Muscle layer of duodenum (tissue), 2 donors: ENCODE data around the gene KAZN.
"Not testable (repeated sequence)": the region's sequence is repeated elsewhere in the genome, so short reads cannot be mapped to it uniquely, and the experiment has no call there.

Experiments used
- H3K27ac ChIP-seq: one replicate; pipeline ENCODE4 v1.7.0; 2013; ENCODE audit warnings: mild to moderate bottlenecking, low read length
- H3K27me3 ChIP-seq: one replicate; pipeline ENCODE4 v1.7.0; 2013; ENCODE audit warnings: low read depth, mild to moderate bottlenecking, control low read depth, low read length
- H3K36me3 ChIP-seq, 2 donors: one replicate each; pipeline ENCODE4 v1.7.0; 2013; ENCODE audit warnings: low read length in 2 of 2, control low read depth in 1 of 2, mild to moderate bottlenecking in 1 of 2; ENCODE audit not compliant: insufficient read depth in 2 of 2, control insufficient read depth in 1 of 2
- H3K4me1 ChIP-seq, 2 donors: one replicate each; pipeline ENCODE4 v1.7.0; 2013; ENCODE audit warnings: low read length in 2 of 2, mild to moderate bottlenecking in 2 of 2, control low read depth in 1 of 2, moderate library complexity in 1 of 2; ENCODE audit not compliant: insufficient read depth in 2 of 2, control insufficient read depth in 1 of 2
- H3K4me3 ChIP-seq, 2 donors: one replicate each; pipeline ENCODE4 v1.7.0; 2013; ENCODE audit warnings: low read length in 2 of 2, low read depth in 1 of 2, mild to moderate bottlenecking in 1 of 2
- H3K9me3 ChIP-seq, 2 donors: one replicate each; pipeline ENCODE4 v1.7.0; 2013; ENCODE audit warnings: low read length in 2 of 2, control low read depth in 1 of 2, mild to moderate bottlenecking in 1 of 2; ENCODE audit not compliant: control insufficient read depth in 1 of 2
- donor health status: healthy.

Gene KAZN

DNA sequence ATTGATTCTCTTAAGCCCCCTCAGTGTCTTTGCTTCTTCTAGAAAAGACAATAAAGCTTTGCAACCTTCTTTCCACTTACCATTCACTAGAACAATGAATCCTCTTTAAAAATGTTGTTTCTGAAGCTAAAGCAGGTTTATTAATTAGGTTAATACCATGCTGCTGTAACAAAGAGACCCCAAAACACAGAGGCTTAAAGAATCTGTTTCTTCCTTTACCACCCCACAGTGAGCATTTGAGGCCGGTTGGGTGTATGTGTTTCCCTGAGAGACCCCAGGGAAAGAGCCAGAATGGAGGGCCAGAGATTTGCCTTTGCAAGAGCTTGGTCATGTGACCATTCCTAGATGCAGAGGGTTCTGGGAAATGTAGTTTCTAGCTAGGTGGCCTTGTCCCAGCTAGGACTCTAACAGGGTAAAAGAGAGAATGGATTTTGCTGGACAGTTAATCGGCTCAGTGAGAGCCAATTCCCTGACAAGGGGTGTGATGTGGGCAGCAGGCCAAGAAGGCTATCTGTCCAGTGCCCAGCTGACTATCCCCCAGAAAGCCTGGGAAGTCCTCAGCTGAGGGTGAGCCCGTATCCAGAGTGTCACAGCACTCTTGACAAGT is 363.3 kb downstream of the KAZN start:
- H3K9me3 ChIP-seq, result peaks cover 0 to 3% of the 10 kb centered on the region in 2 donors
- peaks cover 12 to 25% of the 10 kb centered on the region in 2 donors for H3K36me3 ChIP-seq
- H3K27ac ChIP-seq, result no peak overlapping the region
- H3K27me3 ChIP-seq, result no peaks in the 10 kb centered on the region
- H3K4me1 ChIP-seq, result no peaks in the 10 kb centered on the region
- no peak overlapping the region for H3K4me3 ChIP-seq

DNA sequence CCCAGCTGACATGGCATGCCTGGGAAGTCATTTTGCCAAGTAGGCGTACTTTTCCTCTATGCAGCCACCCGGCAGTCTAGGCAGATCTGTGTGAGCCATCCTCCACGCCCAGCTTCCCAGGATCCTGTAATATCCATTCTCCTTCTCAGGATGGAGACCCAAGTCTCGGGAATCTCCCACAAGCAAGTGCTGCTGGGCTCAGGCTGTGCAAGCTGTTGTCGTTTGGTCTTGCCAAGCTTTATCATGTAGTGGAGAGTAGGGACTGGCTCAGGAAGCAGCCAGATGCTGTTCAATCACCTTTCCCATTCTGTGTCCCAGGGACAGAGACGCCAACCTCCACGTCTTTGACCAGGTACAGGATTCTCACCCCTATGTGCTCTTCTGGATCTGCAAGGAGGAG is 363.9 kb downstream of the KAZN start:
- no peak overlapping the region for H3K27ac ChIP-seq
- H3K27me3 ChIP-seq, result no peaks in the 10 kb centered on the region
- no peak overlapping the region for H3K4me3 ChIP-seq
- no peaks in the 10 kb centered on the region for H3K4me1 ChIP-seq
- peaks cover 3 to 4% of the 10 kb centered on the region in 2 donors for H3K9me3 ChIP-seq
- H3K36me3 ChIP-seq, result peaks cover 12 to 28% of the 10 kb centered on the region in 2 donors

DNA sequence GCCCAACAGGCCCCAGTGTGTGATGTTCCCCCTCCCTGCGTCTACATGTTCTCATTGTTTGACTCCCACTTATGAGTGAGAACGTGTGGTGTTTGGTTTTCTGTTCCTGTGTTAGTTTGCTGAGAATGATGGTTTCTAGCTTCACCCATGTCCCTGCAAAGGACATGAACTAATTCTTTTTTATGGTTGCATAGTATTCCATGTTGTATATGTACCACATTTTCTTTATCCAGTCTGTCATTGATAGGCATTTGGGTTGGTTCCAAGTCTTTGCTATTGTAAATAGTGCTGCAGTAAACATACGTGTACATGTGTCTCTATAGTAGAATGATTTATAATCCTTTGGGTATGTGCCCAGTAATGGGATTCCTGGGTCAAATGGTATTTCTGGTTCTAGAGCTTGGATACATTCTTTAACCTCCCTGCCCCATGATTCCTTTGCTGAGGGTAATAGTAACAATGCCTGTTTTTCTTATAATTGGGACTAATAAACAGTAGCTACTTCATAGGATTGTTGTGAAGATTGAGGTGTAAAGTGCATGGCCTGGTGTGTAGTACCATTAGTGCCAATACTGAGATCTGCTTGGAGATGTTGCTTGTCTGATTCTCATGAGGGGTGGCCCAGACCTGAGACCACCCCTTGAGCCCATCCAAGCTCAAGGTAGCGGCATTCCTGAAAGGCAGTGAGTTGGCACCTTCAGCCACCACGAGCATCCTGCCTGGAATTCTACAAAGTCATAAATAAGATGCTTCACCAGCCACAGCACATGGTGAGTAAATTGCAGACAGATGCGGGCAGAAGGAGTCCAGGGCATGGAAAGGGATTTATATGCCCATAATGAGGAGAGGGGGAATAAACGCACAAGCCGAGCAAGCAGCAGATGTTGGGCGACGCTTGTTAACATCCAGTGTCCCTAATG is 365.6 kb downstream of the KAZN start:
- H3K4me1 ChIP-seq, result not testable (repeated sequence)

DNA sequence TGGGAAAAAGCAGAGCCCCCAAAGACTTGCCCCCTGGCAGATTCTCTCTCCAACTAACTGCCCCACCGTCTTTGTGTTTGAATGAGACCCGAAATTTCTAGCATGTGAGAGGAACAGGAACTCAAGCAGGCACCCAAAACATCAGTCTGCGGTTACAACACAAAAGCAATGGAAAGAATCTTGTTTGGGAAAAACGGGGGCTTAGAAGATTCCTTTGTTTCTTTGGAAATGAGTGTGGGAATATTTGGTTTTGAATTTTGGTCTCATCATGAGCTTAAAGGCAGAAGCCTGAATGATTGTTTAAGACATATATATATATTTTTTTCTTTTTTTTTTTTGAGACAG is 366.2 kb downstream of the KAZN start:
- H3K36me3 ChIP-seq, result peaks cover 12 to 31% of the 10 kb centered on the region in 2 donors
- peaks cover 0 to 14% of the 10 kb centered on the region in 2 donors for H3K4me1 ChIP-seq
- peaks cover 3 to 4% of the 10 kb centered on the region in 2 donors for H3K9me3 ChIP-seq
- no peaks in the 10 kb centered on the region for H3K27me3 ChIP-seq
- no peak overlapping the region for H3K4me3 ChIP-seq
- no peak overlapping the region for H3K27ac ChIP-seq

More for the DNA sequence above, 365.6 kb downstream of the KAZN start:
- not testable (repeated sequence) for H3K9me3 ChIP-seq, H3K4me3 ChIP-seq, H3K27me3 ChIP-seq, H3K27ac ChIP-seq
- peaks cover 12 to 31% of the 10 kb centered on the region in 2 donors for H3K36me3 ChIP-seq

DNA sequence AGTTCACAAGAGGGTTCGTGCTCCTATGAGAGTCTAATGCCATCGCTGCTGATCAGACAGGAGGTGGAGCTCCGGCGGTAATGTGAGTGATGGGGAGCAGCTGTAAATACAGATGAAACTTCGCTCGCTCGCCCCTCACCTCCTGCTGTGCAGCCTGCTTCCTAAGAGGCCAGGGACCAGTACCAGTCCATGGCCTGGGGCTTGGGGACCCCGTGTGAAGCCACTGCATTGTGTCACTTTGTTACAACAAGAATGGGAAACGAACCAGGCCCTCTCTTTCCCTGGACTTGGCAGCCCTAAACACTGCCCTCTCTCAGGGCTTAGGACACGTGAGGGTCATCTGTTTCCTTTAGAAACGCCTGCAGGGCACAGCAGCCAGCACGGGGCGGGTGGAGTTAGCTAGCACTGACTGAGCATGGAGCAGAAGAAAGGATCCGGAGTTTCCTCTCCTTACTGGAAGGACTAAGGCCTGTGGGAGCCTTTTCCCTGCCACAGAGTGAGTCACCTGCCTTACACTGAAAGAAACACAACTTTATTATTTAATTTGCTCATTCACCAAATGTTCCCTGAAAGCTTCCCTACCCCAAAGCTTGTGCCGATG is 369.9 kb downstream of the KAZN start:
- no peaks in the 10 kb centered on the region for H3K27me3 ChIP-seq
- no peak overlapping the region for H3K27ac ChIP-seq
- peaks cover 0 to 4% of the 10 kb centered on the region in 2 donors for H3K9me3 ChIP-seq
- H3K36me3 ChIP-seq, result peaks cover 0 to 6% of the 10 kb centered on the region in 2 donors
- H3K4me1 ChIP-seq, result peaks cover 0 to 24% of the 10 kb centered on the region in 2 donors
- H3K4me3 ChIP-seq, result no peak overlapping the region

GRCh38 chr1:14969006-14969405 is 370.5 kb downstream of the KAZN start:
- H3K4me1 ChIP-seq, result peaks cover 0 to 24% of the 10 kb centered on the region in 2 donors
- no peak overlapping the region for H3K27ac ChIP-seq
- no peak overlapping the region for H3K4me3 ChIP-seq
- peaks cover 4 to 7% of the 10 kb centered on the region in 2 donors for H3K9me3 ChIP-seq
- H3K27me3 ChIP-seq, result no peaks in the 10 kb centered on the region
- H3K36me3 ChIP-seq, result peaks cover 0 to 6% of the 10 kb centered on the region in 2 donors

DNA sequence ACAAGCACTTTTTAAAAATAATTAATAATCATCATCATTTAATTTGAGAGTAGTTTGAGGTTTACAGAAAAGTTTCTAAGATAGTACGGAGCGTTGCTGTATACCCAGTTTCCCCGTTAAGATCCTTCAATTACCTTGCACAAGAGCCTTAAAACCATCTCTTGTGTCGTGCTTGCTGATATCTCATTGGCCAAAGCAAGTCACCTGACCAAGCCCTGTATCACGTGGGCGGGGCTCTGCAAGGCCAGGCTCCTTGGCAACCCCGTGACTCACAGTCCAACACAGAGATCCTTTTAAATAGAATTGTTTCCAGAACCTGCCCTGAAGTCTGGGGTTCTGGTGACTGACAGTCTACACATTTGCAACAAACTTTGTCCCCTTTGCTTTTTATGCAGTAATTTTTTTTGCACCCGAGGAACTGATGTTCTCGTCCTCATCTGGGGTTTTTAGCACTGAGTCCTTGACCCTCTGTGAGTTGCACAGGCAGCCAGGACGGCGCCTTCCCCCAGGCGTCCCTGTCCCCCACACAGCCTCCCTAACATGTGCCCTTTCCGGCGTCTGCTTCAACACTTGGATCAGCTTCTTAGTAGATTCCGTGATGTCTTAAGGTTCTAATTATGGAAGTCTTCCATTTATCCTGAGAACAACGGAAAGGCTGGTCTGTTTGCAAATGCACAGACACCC is 371.8 kb downstream of the KAZN start:
- H3K27ac ChIP-seq, result peak overlapping the region; percentile 25
- H3K9me3 ChIP-seq, result peaks cover 5 to 7% of the 10 kb centered on the region in 2 donors
- peak overlapping the region in 1 of 2 donors; percentile 25 for H3K4me3 ChIP-seq
- peaks cover 0 to 6% of the 10 kb centered on the region in 2 donors for H3K36me3 ChIP-seq
- H3K27me3 ChIP-seq, result no peaks in the 10 kb centered on the region
- peaks cover 0 to 24% of the 10 kb centered on the region in 2 donors for H3K4me1 ChIP-seq

DNA sequence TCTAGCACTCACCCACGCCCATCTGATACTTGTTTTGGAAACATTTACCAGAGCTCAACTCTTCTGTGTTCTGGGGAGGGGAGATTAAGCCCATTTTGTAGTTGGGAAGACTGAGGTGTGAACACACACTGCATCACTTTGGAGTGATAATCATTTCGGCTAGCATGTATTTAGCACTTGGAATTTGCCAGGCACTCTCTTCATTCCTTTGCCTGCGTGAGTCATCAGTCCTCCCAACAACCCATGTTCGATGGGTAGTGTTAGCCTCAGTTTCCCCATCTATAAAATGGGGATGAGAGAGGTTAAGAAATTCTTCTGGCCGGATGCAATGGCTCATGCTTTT is 372.3 kb downstream of the KAZN start:
- Histone ChIP-seq H3K36me3 (peaks cover 0 to 6% of the 10 kb centered on the region in 2 donors), H3K4me1 (peaks cover 0 to 24% of the 10 kb centered on the region in 2 donors), H3K27me3 (no peaks in the 10 kb centered on the region), H3K4me3 (peak overlapping the region in 1 of 2 donors; percentile 25), H3K9me3 (peaks cover 5 to 7% of the 10 kb centered on the region in 2 donors), H3K27ac (peak overlapping the region; percentile 25)

GRCh38 chr1:14971221-14971620 is 372.7 kb downstream of the KAZN start:
- Histone ChIP-seq H3K4me3 (peak overlapping the region in 1 of 2 donors; percentile 16), H3K27ac (no peak overlapping the region), H3K36me3 (peaks cover 0 to 6% of the 10 kb centered on the region in 2 donors), H3K9me3 (peaks cover 5 to 7% of the 10 kb centered on the region in 2 donors), H3K27me3 (no peaks in the 10 kb centered on the region), H3K4me1 (peaks cover 0 to 24% of the 10 kb centered on the region in 2 donors)

DNA sequence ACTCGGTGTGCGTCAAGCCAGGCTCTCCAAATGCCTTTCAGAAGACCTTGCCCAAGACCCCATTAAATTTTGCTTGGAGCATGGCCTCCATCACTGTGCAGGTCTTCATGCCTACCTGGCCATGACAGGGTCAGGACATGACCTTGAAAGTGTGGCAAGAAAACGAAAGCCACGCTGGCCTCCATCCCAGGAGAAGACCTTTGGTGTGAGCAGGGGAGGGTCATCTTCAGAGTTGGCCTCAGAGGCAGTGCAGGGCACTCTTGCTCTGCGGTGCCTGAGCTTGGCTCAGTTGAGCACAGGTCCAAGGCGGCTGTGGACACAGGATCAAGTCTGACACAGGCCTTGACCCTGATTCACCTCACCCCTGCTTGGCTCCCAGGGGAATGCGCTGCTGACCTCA is 373.6 kb downstream of the KAZN start:
- peak overlapping the region in 1 of 2 donors; percentile 16 for H3K4me3 ChIP-seq
- no peaks in the 10 kb centered on the region for H3K27me3 ChIP-seq
- H3K36me3 ChIP-seq, result peaks cover 0 to 6% of the 10 kb centered on the region in 2 donors
- peaks cover 5 to 6% of the 10 kb centered on the region in 2 donors for H3K9me3 ChIP-seq
- no peak overlapping the region for H3K27ac ChIP-seq
- peaks cover 0 to 24% of the 10 kb centered on the region in 2 donors for H3K4me1 ChIP-seq

DNA sequence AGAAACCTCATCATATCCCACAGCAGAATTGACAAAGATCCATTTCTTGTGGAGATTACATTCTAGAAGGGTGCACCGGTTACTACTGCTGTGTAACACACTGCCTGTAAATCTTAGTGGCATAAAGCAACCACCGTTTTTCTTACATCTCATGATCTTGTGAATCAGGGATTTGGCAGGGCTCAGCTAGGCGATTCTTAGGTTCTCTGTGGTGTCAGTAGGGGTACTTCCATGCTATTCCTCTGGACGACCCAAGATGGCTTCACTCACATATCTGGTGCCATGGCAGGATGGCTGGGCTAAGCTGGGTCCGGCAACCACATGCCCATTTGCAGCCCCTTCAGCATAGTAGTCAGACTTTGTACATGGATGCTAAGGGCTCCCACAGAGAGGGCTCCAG is 375.3 kb downstream of the KAZN start:
- H3K36me3 ChIP-seq, result no peaks in the 10 kb centered on the region
- H3K4me1 ChIP-seq, result peaks cover 0 to 18% of the 10 kb centered on the region in 2 donors
- no peak overlapping the region for H3K4me3 ChIP-seq
- H3K27ac ChIP-seq, result no peak overlapping the region
- H3K27me3 ChIP-seq, result no peaks in the 10 kb centered on the region
- peaks cover 3 to 5% of the 10 kb centered on the region in 2 donors for H3K9me3 ChIP-seq
